Hepatocyte (in vitro differentiated cells): ENCODE measurements around the gene C11orf91.

Source experiments
- EZH2 ChIP-seq: fragments of 200-600 bp; sonication (generic); IDR thresholded peaks from 2 replicates; pipeline ENCODE4 v1.6.1; 2016; ENCODE audit warnings: antibody characterized with exemption, mild to moderate bottlenecking, borderline replicate concordance
- EZH2phosphoT487 ChIP-seq: fragments of 200-600 bp; sonication (generic); IDR thresholded peaks from one replicate; pipeline ENCODE4 v1.6.1; 2018; ENCODE audit warnings: antibody characterized with exemption, mild to moderate bottlenecking, low read depth, moderate library complexity; ENCODE audit not compliant: unreplicated experiment, severe bottlenecking
- TF ChIP-seq, protein P1 (sequence below): fragments of 200-600 bp; sonication (generic); IDR thresholded peaks from 2 replicates; pipeline ENCODE4 v1.5.1; 2016; ENCODE audit warnings: antibody characterized with exemption, mild to moderate bottlenecking; ENCODE audit not compliant: poor library complexity

- TF ChIP-seq, protein P1, sequence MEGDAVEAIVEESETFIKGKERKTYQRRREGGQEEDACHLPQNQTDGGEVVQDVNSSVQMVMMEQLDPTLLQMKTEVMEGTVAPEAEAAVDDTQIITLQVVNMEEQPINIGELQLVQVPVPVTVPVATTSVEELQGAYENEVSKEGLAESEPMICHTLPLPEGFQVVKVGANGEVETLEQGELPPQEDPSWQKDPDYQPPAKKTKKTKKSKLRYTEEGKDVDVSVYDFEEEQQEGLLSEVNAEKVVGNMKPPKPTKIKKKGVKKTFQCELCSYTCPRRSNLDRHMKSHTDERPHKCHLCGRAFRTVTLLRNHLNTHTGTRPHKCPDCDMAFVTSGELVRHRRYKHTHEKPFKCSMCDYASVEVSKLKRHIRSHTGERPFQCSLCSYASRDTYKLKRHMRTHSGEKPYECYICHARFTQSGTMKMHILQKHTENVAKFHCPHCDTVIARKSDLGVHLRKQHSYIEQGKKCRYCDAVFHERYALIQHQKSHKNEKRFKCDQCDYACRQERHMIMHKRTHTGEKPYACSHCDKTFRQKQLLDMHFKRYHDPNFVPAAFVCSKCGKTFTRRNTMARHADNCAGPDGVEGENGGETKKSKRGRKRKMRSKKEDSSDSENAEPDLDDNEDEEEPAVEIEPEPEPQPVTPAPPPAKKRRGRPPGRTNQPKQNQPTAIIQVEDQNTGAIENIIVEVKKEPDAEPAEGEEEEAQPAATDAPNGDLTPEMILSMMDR = no peak
- no peak for TF ChIP-seq EZH2
- TF ChIP-seq EZH2phosphoT487 = no peak
These were observed 35.8 kb downstream of the C11orf91 start for GRCh38 chr11:33664827-33665226.
